ENCODE results near the gene RANGRF.

The RANGRF gene

DNA sequence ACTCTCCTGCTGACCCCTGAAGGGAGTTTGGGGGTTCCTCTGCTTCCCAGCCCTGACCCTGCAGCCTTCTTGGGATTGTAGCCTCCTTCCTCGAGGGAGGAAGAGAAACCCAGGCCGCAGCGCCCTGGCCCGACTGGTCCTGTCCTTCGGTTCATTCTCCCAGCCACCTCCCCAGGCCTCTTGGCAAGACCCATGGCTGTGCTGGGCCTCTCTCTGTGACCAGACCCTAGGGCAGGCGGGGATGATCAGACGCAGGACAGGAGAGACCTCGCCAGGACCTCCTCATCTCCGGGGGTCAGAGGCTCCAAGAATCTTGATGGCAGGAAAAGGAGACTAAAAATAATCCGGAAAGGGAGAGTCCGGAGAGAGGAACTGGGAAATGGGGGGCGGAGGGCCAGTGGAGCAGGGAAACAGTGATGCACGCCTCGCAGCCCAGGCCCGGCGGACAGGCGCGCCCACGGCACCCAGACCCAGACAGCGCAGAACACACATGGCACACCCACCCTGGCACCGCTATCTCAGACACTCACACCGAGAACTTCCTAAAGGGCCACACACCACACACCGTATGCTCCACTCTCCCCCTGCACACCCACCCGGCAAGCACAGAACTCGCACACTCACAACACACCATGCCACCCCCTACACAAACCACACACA is 22.8 kb downstream of the RANGRF start:
- ChIA-PET POLR2A (no interaction called here), CTCF (no interaction called here)
- no peak for TF ChIP-seq HDGF (IDR thresholded peaks at IDR 0.05; ENCODE audit: borderline replicate concordance)
- no peak for TF ChIP-seq ELF4 (IDR thresholded peaks at IDR 0.05)
- TF ChIP-seq L3MBTL2 (conservative IDR thresholded peaks at IDR 0.05): no peak
- no peak for TF ChIP-seq LEF1 (IDR thresholded peaks at IDR 0.05; ENCODE audit: borderline replicate concordance)
- no peak for DNase-seq (ENCODE audit: extremely low spot score)

DNA sequence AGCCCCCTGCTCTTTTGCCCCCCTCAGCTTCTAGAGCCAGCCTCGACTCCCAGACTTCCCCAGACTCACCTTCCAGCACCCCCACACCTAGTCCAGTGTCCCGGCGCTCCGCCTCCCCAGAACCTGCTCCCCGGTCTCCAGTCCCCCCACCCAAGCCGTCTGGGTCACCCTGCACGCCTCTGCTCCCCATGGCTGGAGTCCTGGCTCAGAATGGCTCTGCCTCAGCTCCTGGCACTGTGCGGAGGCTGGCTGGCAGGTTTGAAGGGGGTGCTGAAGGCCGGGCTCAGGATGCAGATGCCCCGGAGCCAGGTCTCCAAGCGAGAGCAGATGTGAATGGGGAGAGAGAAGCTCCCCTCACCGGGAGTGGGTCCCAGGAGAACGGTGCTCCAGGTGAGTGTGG is 23.8 kb downstream of the RANGRF start:
- CTCF ChIA-PET: no interaction called here
- POLR2A ChIA-PET: interaction anchor here (2.9 kb wide), 1 partner anchor 17 kb away, joined by 13 read pairs; the partner anchor contains the start of gene SLC25A35
- DNase-seq (ENCODE audit: extremely low spot score): no peak
- TF ChIP-seq FOXM1 (IDR thresholded peaks at IDR 0.05; ENCODE audit: borderline replicate concordance) (no peak), LEF1 (IDR thresholded peaks at IDR 0.05; ENCODE audit: borderline replicate concordance) (no peak), L3MBTL2 (conservative IDR thresholded peaks at IDR 0.05) (no peak), ELF4 (IDR thresholded peaks at IDR 0.05) (no peak), NFRKB (IDR thresholded peaks at IDR 0.05) (no peak), HDGF (IDR thresholded peaks at IDR 0.05; ENCODE audit: borderline replicate concordance) (no peak), FOXK2 (IDR thresholded peaks at IDR 0.05) (no peak)

DNA sequence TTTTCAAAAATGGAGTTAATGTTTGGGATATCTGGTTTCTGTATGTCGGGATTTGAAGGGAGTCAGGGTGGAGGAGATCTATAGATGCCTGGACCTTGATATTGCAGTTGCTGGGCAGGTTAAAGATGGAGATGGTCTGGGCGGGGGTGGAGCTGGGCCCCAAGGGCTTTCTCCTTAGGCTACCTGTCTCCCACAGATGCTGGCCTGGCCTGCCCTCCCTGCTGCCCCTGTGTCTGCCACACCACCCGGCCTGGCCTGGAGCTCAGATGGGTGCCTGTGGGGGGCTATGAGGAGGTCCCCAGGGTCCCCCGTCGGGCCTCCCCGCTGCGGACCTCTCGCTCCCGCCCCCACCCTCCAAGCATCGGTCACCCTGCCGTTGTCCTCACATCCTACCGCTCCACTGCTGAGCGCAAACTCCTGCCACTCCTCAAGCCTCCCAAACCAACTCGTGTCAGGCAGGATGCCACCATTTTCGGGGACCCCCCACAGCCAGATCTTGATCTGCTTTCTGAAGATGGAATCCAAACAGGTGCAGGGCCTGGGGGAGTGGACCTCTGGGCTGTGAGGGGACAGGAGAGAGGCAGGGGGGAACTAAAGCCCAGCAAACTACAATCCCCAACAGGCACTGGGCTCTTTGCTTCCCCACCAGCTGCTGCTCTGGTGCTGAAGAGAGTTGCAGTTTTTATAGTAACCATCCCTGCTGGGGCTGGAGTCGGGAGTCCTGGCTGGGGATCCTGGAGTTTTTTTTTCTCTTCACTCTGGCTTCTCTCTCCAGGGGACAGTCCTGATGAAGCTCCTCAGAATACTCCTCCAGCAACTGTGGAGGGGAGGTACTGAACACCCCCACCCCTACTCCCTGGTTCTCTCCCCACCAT is 24.5 kb downstream of the RANGRF start:
- TF ChIP-seq SUZ12 (IDR thresholded peaks at IDR 0.05): no peak
- POLR2A ChIA-PET: interaction anchor here (2.9 kb wide), 1 partner anchor 18 kb away, joined by 13 read pairs; the partner anchor contains the start of gene SLC25A35
- DNase-seq (ENCODE audit: extremely low spot score): no peak
- CTCF ChIA-PET: no interaction called here

- POLR2A ChIA-PET: interaction anchor here (0.9 to 2.9 kb wide), 2 partner anchors 20 to 62 kb away, joined by 3 to 13 read pairs; partner anchors contain the start of gene SLC25A35
- no peak for DNase-seq (ENCODE audit: extremely low spot score)
- CTCF ChIA-PET: no interaction called here
- TF ChIP-seq FOXM1 (IDR thresholded peaks at IDR 0.05; ENCODE audit: borderline replicate concordance) (no peak), NFRKB (IDR thresholded peaks at IDR 0.05) (no peak), FOXA1 (IDR thresholded peaks at IDR 0.05) (no peak)
These were observed 26.6 kb downstream of the RANGRF start for GRCh38 chr17:8314797-8315763.

GRCh38 chr17:8315764-8316217 is 27.3 kb downstream of the RANGRF start:
- ChIA-PET POLR2A (no interaction called here), CTCF (no interaction called here)
- no peak for DNase-seq (ENCODE audit: extremely low spot score)
- TF ChIP-seq ZNF384 (IDR thresholded peaks at IDR 0.05): no peak
- no peak for TF ChIP-seq HDGF (IDR thresholded peaks at IDR 0.05; ENCODE audit: borderline replicate concordance)
- no peak for TF ChIP-seq ARNT (IDR thresholded peaks at IDR 0.05)
- TF ChIP-seq CTBP1 (IDR thresholded peaks at IDR 0.05; ENCODE audit: borderline replicate concordance): no peak
- no peak for TF ChIP-seq TARDBP (IDR thresholded peaks at IDR 0.05)
- TF ChIP-seq LEF1 (IDR thresholded peaks at IDR 0.05; ENCODE audit: borderline replicate concordance): no peak
- TF ChIP-seq ELF4 (IDR thresholded peaks at IDR 0.05): no peak
- no peak for TF ChIP-seq SP1 (IDR thresholded peaks at IDR 0.05)
- TF ChIP-seq BHLHE40 (IDR thresholded peaks at IDR 0.05; ENCODE audit: borderline replicate concordance): no peak
- TF ChIP-seq FOXA1 (IDR thresholded peaks at IDR 0.05): no peak
- no peak for TF ChIP-seq SUZ12 (IDR thresholded peaks at IDR 0.05)
- TF ChIP-seq FOXK2 (IDR thresholded peaks at IDR 0.05): no peak
- TF ChIP-seq FOXM1 (IDR thresholded peaks at IDR 0.05; ENCODE audit: borderline replicate concordance): no peak
- TF ChIP-seq, protein P1, sequence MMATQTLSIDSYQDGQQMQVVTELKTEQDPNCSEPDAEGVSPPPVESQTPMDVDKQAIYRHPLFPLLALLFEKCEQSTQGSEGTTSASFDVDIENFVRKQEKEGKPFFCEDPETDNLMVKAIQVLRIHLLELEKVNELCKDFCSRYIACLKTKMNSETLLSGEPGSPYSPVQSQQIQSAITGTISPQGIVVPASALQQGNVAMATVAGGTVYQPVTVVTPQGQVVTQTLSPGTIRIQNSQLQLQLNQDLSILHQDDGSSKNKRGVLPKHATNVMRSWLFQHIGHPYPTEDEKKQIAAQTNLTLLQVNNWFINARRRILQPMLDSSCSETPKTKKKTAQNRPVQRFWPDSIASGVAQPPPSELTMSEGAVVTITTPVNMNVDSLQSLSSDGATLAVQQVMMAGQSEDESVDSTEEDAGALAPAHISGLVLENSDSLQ (IDR thresholded peaks at IDR 0.05): no peak
- no peak for TF ChIP-seq L3MBTL2 (conservative IDR thresholded peaks at IDR 0.05)
- TF ChIP-seq NFRKB (IDR thresholded peaks at IDR 0.05): no peak

DNA sequence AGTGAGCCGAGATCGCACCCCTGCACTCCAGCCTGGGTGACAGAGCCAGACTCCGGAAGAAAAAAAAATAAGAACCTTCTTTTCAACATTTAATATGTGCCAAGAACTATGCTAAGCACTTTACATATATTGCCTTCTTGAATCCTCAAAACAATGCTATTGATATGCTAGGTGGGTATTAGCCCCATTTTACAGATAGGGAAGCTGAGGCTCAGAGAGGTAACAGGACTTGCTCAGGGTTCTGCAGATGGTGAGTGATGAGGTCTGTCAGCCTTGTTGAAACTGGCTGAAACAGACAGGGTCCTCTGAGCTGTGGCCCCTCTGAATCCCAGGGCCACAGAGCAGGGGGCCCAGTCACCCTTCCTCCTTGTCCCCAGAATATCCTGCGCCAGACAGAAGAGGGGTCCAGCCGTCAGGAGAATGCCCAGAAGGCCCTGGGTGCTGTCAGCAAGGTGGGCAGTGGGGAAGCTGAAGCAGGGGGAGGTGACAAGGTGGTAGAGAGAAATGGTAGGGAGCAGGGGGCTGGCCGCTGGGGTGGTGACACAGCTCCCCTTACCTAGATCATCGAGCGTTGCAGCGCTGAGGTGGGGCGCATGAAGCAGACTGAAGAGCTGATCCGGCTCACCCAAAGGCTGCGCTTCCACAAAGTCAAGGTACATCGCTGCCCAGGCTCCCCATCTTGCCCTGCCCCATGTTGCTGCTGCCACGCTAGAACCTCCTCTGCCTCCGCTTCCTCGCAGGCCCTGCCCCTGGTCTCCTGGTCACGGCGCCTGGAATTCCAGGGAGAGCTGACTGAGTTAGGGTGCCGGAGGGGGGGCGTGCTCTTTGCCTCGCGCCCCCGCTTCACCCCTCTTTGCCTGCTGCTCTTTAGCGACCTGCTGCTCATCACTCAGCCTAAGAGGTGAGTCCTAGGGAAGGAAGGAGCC is 29.8 kb downstream of the RANGRF start:
- ChIA-PET CTCF (no interaction called here), POLR2A (no interaction called here)
- TF ChIP-seq FOXM1 (IDR thresholded peaks at IDR 0.05; ENCODE audit: borderline replicate concordance): no peak
- no peak for TF ChIP-seq TARDBP (IDR thresholded peaks at IDR 0.05)
- no peak for TF ChIP-seq ARNT (IDR thresholded peaks at IDR 0.05)
- TF ChIP-seq, protein P1 (IDR thresholded peaks at IDR 0.05): no peak
- no peak for TF ChIP-seq SUZ12 (IDR thresholded peaks at IDR 0.05)
- no peak for TF ChIP-seq FOXA1 (IDR thresholded peaks at IDR 0.05)
- TF ChIP-seq CTBP1 (IDR thresholded peaks at IDR 0.05; ENCODE audit: borderline replicate concordance): no peak
- no peak for TF ChIP-seq L3MBTL2 (conservative IDR thresholded peaks at IDR 0.05)
- TF ChIP-seq SP1 (IDR thresholded peaks at IDR 0.05): no peak
- no peak for TF ChIP-seq HDGF (IDR thresholded peaks at IDR 0.05; ENCODE audit: borderline replicate concordance)
- DNase-seq (ENCODE audit: extremely low spot score): no peak
